Pancreas (tissue), 10 donors: ENCODE results near the gene WARS2. TPM values are rescaled to one million over a fixed set of nuclear protein-coding genes. Genes with fewer than 3 reads are reported as not detected.

ENCODE experiments used
- ATAC-seq, 4 donors: fragments of 200-7000 bp; cut with Tn5 transposase; one replicate each; pipeline versions ENCODE4 v1.8.0 to v1.9.1; 2020; ENCODE audit warnings: mild to moderate bottlenecking in 4 of 4, moderate library complexity in 4 of 4
- DNase-seq, 6 donors: peaks; one replicate each; pipeline ENCODE4 v3.0.0-alpha.2; 2020
- FAIRE-seq: peaks from 2 replicates; lab custom pipeline; 2012; peaks lifted over from hg19 to GRCh38; lab: Jason Lieb, UNC
- H3K27ac ChIP-seq, 4 donors: fragments of 200-600 bp; sonication (generic); 1 replicate in 3 of 4; 2 replicates in 1 of 4; pipeline versions ENCODE4 v1.5.0 to v1.8.0; 2020
- H3K27me3 ChIP-seq, 4 donors: fragments of 200-600 bp; one replicate each; pipeline ENCODE4 v1.8.0; 2021
- H3K36me3 ChIP-seq, 3 donors: fragments of 200-600 bp; sonication (generic) in 1 of 3; one replicate each; pipeline versions ENCODE4 v1.5.0 to v1.8.0; 2020 to 2021
- H3K4me1 ChIP-seq, 3 donors: fragments of 200-600 bp; one replicate each; pipeline ENCODE4 v1.8.0; 2021
- H3K4me3 ChIP-seq, 4 donors: fragments of 200-600 bp; sonication (generic) in 2 of 4; one replicate each; pipeline versions ENCODE4 v1.5.0 to v1.8.0; 2020 to 2021
- H3K9me3 ChIP-seq, 4 donors: fragments of 200-600 bp; one replicate each; pipeline ENCODE4 v1.8.0; 2021
- CTCF ChIP-seq, 4 donors: fragments of 200-600 bp; sonication (generic) in 3 of 4; IDR thresholded peaks; one replicate each; pipeline versions ENCODE4 v1.5.0 to v1.8.0; 2021; ENCODE audit warnings: antibody characterized with exemption in 4 of 4
- WGBS, 2 donors: extraction: QIAGEN DNeasy Blood & Tissue Kit; methylation state at CpG; one replicate each; pipeline ENCODE4 v1.1.7; 2013; 5-methylcytosine and 5-hydroxymethylcytosine counted together
- intact Hi-C, 3 donors: fragments of 100-400 bp; cut with DNase I; formaldehyde crosslinking; loops; one replicate each; pipeline versions ENCODE4 v1.11.1 to v1.14.2; 2022
- polyA plus RNA-seq, 2 donors: library from polyadenylated mRNA; stranded (reverse); fragments of 200-250 nt; gene quantifications; one replicate each; pipeline ENCODE4 v1.2.3, GENCODE V29; 2013
- total RNA-seq, 6 donors: library from RNA; stranded (reverse); fragmentation: NEBNext Ultra II Directional in 4 of 6; extraction: Animal tissue kit (Norgen Biotek cat#: 25700) in 4 of 6; gene quantifications; one replicate each; pipeline versions ENCODE4 v1.2.1 to v1.2.4, GENCODE V29; 2021 to 2023
- donor health status: healthy with polysubstance abuse.
- donor health status: DM: no; HTN: no; CAD: no; lungs with moderate emphysema.
- donor health status: DM: no; HTN: no; CAD: no.
- donor health status: control.
- donor health status: control.
- donor health status: Bipolar disorder and iron deficiency.
- donor health status: DM: yes; HTN: yes; CAD: no.
- donor health status: DM: no; HTN: no; CAD: no.
- donor health status: DM: no; HTN: no; CAD: no.
- donor health status: DM: yes; HTN: yes; CAD: no.

WARS2 gene
- total and polyA plus RNA-seq, 8 donors = 3.4 to 14.0 (median 9.4) TPM

GRCh38 chr1:119147661-119148090 lies 7.2 kb upstream of the WARS2 start:
- H3K9me3 ChIP-seq = no peaks in the 10 kb centered on the region
- H3K27ac ChIP-seq = no peak overlapping the region
- no peaks in the 10 kb centered on the region for H3K4me1 ChIP-seq
- WGBS, 2 donors = 77 to 84% methylated on average over 4 of the region's 4 CpGs
- ATAC-seq = no peak
- H3K36me3 ChIP-seq = no peaks in the 10 kb centered on the region
- FAIRE-seq = no peak
- TF ChIP-seq CTCF (IDR thresholded peaks at IDR 0.05) = no peak
- DNase-seq = no peak
- H3K4me3 ChIP-seq = no peak overlapping the region
- intact Hi-C loops = no loop called here
- no peaks in the 10 kb centered on the region for H3K27me3 ChIP-seq

GRCh38 chr1:119146466-119146865 lies 6.0 kb upstream of the WARS2 start:
- intact Hi-C loops = no loop called here
- no peak overlapping the region for H3K27ac ChIP-seq

GRCh38 chr1:119144813-119145212 lies 4.4 kb upstream of the WARS2 start:
- no peaks in the 10 kb centered on the region for H3K27me3 ChIP-seq
- no peak for FAIRE-seq
- intact Hi-C loops = no loop called here
- no peaks in the 10 kb centered on the region for H3K36me3 ChIP-seq
- no peak overlapping the region for H3K27ac ChIP-seq
- ATAC-seq = no peak
- no peaks in the 10 kb centered on the region for H3K9me3 ChIP-seq
- H3K4me3 ChIP-seq = no peak overlapping the region
- no peak for TF ChIP-seq CTCF (IDR thresholded peaks at IDR 0.05)
- WGBS, 2 donors = 95 to 97% methylated on average over 6 of the region's 6 CpGs
- DNase-seq = no peak
- peaks cover 0 to 15% (median 13%) of the 10 kb centered on the region in 3 donors for H3K4me1 ChIP-seq

More at GRCh38 chr1:119146466-119146865, 6.0 kb upstream of the WARS2 start:
- 74 to 78% methylated on average over 4 of the region's 4 CpGs for WGBS, 2 donors
- Histone ChIP-seq H3K4me3 (no peak overlapping the region), H3K27me3 (no peaks in the 10 kb centered on the region), H3K4me1 (peaks cover 0 to 11% (median 10%) of the 10 kb centered on the region in 3 donors), H3K9me3 (no peaks in the 10 kb centered on the region), H3K36me3 (no peaks in the 10 kb centered on the region)
- DNase-seq (no peak), ATAC-seq (no peak), FAIRE-seq (no peak)
- TF ChIP-seq CTCF (IDR thresholded peaks at IDR 0.05) = no peak

- H3K27me3 ChIP-seq = no peaks in the 10 kb centered on the region
- no peak for DNase-seq
- H3K9me3 ChIP-seq = no peaks in the 10 kb centered on the region
- whole genome bisulfite sequencing, 2 donors = 90 to 91% methylated on average over 1 of the region's 1 CpG
- no peaks in the 10 kb centered on the region for H3K36me3 ChIP-seq
- no peak for FAIRE-seq
- H3K4me3 ChIP-seq = no peak overlapping the region
- no peak for ATAC-seq
- H3K27ac ChIP-seq = no peak overlapping the region
- intact Hi-C loops = no loop called here
- H3K4me1 ChIP-seq = peaks cover 0 to 18% (median 16%) of the 10 kb centered on the region in 3 donors
- no peak for TF ChIP-seq CTCF (IDR thresholded peaks at IDR 0.05)
Measured at GRCh38 chr1:119143706-119144105, 3.3 kb upstream of the WARS2 start.

GRCh38 chr1:119141660-119142059 lies 1.2 kb upstream of the WARS2 start:
- intact Hi-C loops = no loop called here
- FAIRE-seq (no peak), ATAC-seq (no peak), DNase-seq (no peak)
- Histone ChIP-seq H3K4me3 (peak overlapping the region in 1 of 4 donors; percentile 55), H3K36me3 (no peaks in the 10 kb centered on the region), H3K9me3 (no peaks in the 10 kb centered on the region), H3K27ac (no peak overlapping the region), H3K4me1 (peaks cover 0 to 22% (median 17%) of the 10 kb centered on the region in 3 donors), H3K27me3 (no peaks in the 10 kb centered on the region)
- 94 to 96% methylated on average over 1 of the region's 1 CpG for WGBS, 2 donors
- TF ChIP-seq CTCF (IDR thresholded peaks at IDR 0.05) = no peak
